ENCODE data around the gene DNAH10. TPM values are rescaled to one million over a fixed set of nuclear protein-coding genes. Genes with fewer than 3 reads are reported as not detected.

DNAH10 gene
- total RNA-seq, 1 experiment from 2014 or later: 0.09 TPM

DNA sequence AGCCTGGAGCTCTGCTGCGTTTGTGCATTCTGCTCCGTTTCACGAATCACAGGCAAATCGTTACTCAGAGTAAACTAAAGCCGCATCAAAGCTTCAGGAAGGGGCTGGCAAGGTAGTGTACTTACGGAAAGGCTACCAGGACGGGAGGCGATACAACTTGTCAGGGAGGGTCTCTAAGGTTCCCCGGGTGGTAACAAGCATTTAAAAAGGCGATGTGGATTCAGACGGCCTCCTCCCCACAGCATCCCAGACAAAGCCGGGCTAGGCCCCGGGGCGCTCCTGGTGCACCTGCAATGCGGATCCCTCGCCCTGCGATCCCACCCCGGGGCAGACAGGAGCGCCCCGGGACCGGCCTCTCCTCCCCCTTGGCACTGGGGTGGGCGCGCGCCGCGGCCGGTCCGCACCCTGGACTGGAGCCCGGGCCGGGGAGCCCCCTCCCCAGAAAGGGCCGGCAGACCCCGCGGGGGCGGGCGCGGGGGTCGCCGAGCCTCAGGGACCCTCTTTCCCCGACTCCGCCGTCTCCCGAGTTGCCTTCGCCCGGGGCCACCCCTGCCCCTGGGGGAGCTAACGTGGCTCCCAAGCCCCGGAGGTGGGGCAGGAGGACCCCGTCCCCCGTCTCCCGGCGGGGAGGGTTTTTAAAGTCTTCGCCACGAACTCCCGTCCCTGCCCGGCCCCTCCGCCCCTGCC is 209.8 kb downstream of the DNAH10 start (continued):
- TF ChIP-seq GRHL2 (CRISPR knock-in tag; IDR thresholded peaks at IDR 0.05; ENCODE audit: insufficient replicate concordance, severe bottlenecking): no peak
- TF ChIP-seq ZNF232 (CRISPR knock-in tag; IDR thresholded peaks at IDR 0.05): no peak
- no peak for TF ChIP-seq HMGA2 (CRISPR knock-in tag; IDR thresholded peaks at IDR 0.05)
- TF ChIP-seq CREM (CRISPR knock-in tag; IDR thresholded peaks at IDR 0.05): no peak
- TF ChIP-seq, protein P1, sequence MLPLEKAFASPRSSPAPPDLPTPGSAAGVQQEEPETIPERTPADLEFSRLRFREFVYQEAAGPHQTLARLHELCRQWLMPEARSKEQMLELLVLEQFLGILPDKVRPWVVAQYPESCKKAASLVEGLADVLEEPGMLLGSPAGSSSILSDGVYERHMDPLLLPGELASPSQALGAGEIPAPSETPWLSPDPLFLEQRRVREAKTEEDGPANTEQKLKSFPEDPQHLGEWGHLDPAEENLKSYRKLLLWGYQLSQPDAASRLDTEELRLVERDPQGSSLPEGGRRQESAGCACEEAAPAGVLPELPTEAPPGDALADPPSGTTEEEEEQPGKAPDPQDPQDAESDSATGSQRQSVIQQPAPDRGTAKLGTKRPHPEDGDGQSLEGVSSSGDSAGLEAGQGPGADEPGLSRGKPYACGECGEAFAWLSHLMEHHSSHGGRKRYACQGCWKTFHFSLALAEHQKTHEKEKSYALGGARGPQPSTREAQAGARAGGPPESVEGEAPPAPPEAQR (CRISPR knock-in tag; IDR thresholded peaks at IDR 0.05): no peak
- no peak for TF ChIP-seq ZNF416 (CRISPR knock-in tag; IDR thresholded peaks at IDR 0.05)
- no peak for TF ChIP-seq OVOL2 (CRISPR knock-in tag; IDR thresholded peaks at IDR 0.05; ENCODE audit: borderline replicate concordance)
- TF ChIP-seq, protein P2, sequence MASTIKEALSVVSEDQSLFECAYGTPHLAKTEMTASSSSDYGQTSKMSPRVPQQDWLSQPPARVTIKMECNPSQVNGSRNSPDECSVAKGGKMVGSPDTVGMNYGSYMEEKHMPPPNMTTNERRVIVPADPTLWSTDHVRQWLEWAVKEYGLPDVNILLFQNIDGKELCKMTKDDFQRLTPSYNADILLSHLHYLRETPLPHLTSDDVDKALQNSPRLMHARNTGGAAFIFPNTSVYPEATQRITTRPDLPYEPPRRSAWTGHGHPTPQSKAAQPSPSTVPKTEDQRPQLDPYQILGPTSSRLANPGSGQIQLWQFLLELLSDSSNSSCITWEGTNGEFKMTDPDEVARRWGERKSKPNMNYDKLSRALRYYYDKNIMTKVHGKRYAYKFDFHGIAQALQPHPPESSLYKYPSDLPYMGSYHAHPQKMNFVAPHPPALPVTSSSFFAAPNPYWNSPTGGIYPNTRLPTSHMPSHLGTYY (CRISPR knock-in tag; IDR thresholded peaks at IDR 0.05): no peak
- no peak for TF ChIP-seq NFATC4 (CRISPR knock-in tag; IDR thresholded peaks at IDR 0.05)
- TF ChIP-seq, protein P3, sequence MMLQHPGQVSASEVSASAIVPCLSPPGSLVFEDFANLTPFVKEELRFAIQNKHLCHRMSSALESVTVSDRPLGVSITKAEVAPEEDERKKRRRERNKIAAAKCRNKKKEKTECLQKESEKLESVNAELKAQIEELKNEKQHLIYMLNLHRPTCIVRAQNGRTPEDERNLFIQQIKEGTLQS (CRISPR knock-in tag; conservative IDR thresholded peaks at IDR 0.05): no peak
- TF ChIP-seq EMX1 (CRISPR knock-in tag; IDR thresholded peaks at IDR 0.05): no peak
- no peak for TF ChIP-seq GABPB1 (CRISPR knock-in tag; IDR thresholded peaks at IDR 0.05)
- TF ChIP-seq, protein P4, sequence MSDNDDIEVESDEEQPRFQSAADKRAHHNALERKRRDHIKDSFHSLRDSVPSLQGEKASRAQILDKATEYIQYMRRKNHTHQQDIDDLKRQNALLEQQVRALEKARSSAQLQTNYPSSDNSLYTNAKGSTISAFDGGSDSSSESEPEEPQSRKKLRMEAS (CRISPR knock-in tag; IDR thresholded peaks at IDR 0.05): no peak
- TF ChIP-seq ZNF396 (CRISPR knock-in tag; IDR thresholded peaks at IDR 0.05; ENCODE audit: borderline replicate concordance): no peak
- TF ChIP-seq NFYB (CRISPR knock-in tag; conservative IDR thresholded peaks at IDR 0.05; ENCODE audit: low read depth): no peak
- TF ChIP-seq, protein P5, sequence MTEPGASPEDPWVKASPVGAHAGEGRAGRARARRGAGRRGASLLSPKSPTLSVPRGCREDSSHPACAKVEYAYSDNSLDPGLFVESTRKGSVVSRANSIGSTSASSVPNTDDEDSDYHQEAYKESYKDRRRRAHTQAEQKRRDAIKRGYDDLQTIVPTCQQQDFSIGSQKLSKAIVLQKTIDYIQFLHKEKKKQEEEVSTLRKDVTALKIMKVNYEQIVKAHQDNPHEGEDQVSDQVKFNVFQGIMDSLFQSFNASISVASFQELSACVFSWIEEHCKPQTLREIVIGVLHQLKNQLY (CRISPR knock-in tag; IDR thresholded peaks at IDR 0.05): no peak
- TF ChIP-seq, protein P6, sequence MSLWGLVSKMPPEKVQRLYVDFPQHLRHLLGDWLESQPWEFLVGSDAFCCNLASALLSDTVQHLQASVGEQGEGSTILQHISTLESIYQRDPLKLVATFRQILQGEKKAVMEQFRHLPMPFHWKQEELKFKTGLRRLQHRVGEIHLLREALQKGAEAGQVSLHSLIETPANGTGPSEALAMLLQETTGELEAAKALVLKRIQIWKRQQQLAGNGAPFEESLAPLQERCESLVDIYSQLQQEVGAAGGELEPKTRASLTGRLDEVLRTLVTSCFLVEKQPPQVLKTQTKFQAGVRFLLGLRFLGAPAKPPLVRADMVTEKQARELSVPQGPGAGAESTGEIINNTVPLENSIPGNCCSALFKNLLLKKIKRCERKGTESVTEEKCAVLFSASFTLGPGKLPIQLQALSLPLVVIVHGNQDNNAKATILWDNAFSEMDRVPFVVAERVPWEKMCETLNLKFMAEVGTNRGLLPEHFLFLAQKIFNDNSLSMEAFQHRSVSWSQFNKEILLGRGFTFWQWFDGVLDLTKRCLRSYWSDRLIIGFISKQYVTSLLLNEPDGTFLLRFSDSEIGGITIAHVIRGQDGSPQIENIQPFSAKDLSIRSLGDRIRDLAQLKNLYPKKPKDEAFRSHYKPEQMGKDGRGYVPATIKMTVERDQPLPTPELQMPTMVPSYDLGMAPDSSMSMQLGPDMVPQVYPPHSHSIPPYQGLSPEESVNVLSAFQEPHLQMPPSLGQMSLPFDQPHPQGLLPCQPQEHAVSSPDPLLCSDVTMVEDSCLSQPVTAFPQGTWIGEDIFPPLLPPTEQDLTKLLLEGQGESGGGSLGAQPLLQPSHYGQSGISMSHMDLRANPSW (CRISPR knock-in tag; conservative IDR thresholded peaks at IDR 0.05; ENCODE audit: low read depth): no peak
- TF ChIP-seq, protein P7, sequence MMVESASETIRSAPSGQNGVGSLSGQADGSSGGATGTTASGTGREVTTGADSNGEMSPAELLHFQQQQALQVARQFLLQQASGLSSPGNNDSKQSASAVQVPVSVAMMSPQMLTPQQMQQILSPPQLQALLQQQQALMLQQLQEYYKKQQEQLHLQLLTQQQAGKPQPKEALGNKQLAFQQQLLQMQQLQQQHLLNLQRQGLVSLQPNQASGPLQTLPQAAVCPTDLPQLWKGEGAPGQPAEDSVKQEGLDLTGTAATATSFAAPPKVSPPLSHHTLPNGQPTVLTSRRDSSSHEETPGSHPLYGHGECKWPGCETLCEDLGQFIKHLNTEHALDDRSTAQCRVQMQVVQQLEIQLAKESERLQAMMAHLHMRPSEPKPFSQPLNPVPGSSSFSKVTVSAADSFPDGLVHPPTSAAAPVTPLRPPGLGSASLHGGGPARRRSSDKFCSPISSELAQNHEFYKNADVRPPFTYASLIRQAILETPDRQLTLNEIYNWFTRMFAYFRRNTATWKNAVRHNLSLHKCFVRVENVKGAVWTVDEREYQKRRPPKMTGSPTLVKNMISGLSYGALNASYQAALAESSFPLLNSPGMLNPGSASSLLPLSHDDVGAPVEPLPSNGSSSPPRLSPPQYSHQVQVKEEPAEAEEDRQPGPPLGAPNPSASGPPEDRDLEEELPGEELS (CRISPR knock-in tag; IDR thresholded peaks at IDR 0.05): peak; percentile 75; the same call in 1 of the 2 replicates
- no peak for TF ChIP-seq ZNF138 (CRISPR knock-in tag; conservative IDR thresholded peaks at IDR 0.05)
- no peak for TF ChIP-seq ZNF263 (CRISPR knock-in tag; IDR thresholded peaks at IDR 0.05; ENCODE audit: low read depth)
- TF ChIP-seq ZNF317 (CRISPR knock-in tag; IDR thresholded peaks at IDR 0.05; ENCODE audit: borderline replicate concordance, low read depth): no peak
- TF ChIP-seq FOXJ3 (CRISPR knock-in tag; IDR thresholded peaks at IDR 0.05; ENCODE audit: borderline replicate concordance): no peak
- TF ChIP-seq, protein P8, sequence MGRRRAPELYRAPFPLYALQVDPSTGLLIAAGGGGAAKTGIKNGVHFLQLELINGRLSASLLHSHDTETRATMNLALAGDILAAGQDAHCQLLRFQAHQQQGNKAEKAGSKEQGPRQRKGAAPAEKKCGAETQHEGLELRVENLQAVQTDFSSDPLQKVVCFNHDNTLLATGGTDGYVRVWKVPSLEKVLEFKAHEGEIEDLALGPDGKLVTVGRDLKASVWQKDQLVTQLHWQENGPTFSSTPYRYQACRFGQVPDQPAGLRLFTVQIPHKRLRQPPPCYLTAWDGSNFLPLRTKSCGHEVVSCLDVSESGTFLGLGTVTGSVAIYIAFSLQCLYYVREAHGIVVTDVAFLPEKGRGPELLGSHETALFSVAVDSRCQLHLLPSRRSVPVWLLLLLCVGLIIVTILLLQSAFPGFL (CRISPR knock-in tag; IDR thresholded peaks at IDR 0.05; ENCODE audit: borderline replicate concordance): no peak
- TF ChIP-seq, protein P9, sequence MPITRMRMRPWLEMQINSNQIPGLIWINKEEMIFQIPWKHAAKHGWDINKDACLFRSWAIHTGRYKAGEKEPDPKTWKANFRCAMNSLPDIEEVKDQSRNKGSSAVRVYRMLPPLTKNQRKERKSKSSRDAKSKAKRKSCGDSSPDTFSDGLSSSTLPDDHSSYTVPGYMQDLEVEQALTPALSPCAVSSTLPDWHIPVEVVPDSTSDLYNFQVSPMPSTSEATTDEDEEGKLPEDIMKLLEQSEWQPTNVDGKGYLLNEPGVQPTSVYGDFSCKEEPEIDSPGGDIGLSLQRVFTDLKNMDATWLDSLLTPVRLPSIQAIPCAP (CRISPR knock-in tag; IDR thresholded peaks at IDR 0.05): no peak
- no peak for TF ChIP-seq ZNF219 (CRISPR knock-in tag; IDR thresholded peaks at IDR 0.05; ENCODE audit: borderline replicate concordance)
